BLaER1 (cell line): Measurements from ENCODE around the gene C10orf88.
"Not testable (repeated sequence)": the region's sequence is repeated elsewhere in the genome, so short reads cannot be mapped to it uniquely, and the experiment has no call there.

ENCODE experiments used
- H3K27ac ChIP-seq: shearing (Covaris generic); formaldehyde crosslinking; 2 replicates; pipeline ENCODE4 v1.8.1; 2022
- H3K27me3 ChIP-seq: shearing (Covaris generic); formaldehyde crosslinking; 2 replicates; pipeline ENCODE4 v1.8.1; 2022
- H3K36me3 ChIP-seq: shearing (Covaris generic); formaldehyde crosslinking; 2 replicates; pipeline ENCODE4 v1.8.1; 2022
- H3K4me1 ChIP-seq: shearing (Covaris generic); formaldehyde crosslinking; 2 replicates; pipeline ENCODE4 v1.8.1; 2022
- H3K4me2 ChIP-seq: shearing (Covaris generic); formaldehyde crosslinking; 2 replicates; pipeline ENCODE4 v1.8.1; 2022
- H3K4me3 ChIP-seq: shearing (Covaris generic); formaldehyde crosslinking; 2 replicates; pipeline ENCODE4 v1.8.1; 2022
- H3K9ac ChIP-seq: shearing (Covaris generic); formaldehyde crosslinking; 2 replicates; pipeline ENCODE4 v1.8.1; 2022
- H3K9me3 ChIP-seq: shearing (Covaris generic); formaldehyde crosslinking; 2 replicates; pipeline ENCODE4 v1.8.1; 2022
- H4K20me1 ChIP-seq: shearing (Covaris generic); formaldehyde crosslinking; 2 replicates; pipeline ENCODE4 v1.8.1; 2022
- Cebpa-rat ChIP-seq: shearing (Covaris generic); IDR thresholded peaks from 2 replicates; pipeline ENCODE4 v1.8.1; 2022

Gene C10orf88

GRCh38 chr10:122931088-122931906 is 22.7 kb downstream of the C10orf88 start:
- no peak overlapping the region for H3K9ac ChIP-seq
- H3K4me3 ChIP-seq: no peak overlapping the region
- H3K4me2 ChIP-seq: no peak overlapping the region
- H3K27me3 ChIP-seq: no peaks in the 10 kb centered on the region
- H4K20me1 ChIP-seq: no peaks in the 10 kb centered on the region
- H3K36me3 ChIP-seq: peaks cover 43% of the 10 kb centered on the region
- no peak for TF ChIP-seq Cebpa-rat
- no peak overlapping the region for H3K27ac ChIP-seq
- peaks cover 10% of the 10 kb centered on the region for H3K9me3 ChIP-seq
- no peaks in the 10 kb centered on the region for H3K4me1 ChIP-seq

GRCh38 chr10:122930140-122930539 is 23.9 kb downstream of the C10orf88 start:
- Histone ChIP-seq H3K4me3 (no peak overlapping the region), H3K9ac (no peak overlapping the region), H4K20me1 (no peaks in the 10 kb centered on the region), H3K27ac (no peak overlapping the region), H3K4me1 (no peaks in the 10 kb centered on the region), H3K36me3 (peaks cover 38% of the 10 kb centered on the region), H3K9me3 (peaks cover 4% of the 10 kb centered on the region; the same call in 1 of the 2 replicates), H3K27me3 (no peaks in the 10 kb centered on the region), H3K4me2 (no peak overlapping the region)
- TF ChIP-seq Cebpa-rat: no peak

DNA sequence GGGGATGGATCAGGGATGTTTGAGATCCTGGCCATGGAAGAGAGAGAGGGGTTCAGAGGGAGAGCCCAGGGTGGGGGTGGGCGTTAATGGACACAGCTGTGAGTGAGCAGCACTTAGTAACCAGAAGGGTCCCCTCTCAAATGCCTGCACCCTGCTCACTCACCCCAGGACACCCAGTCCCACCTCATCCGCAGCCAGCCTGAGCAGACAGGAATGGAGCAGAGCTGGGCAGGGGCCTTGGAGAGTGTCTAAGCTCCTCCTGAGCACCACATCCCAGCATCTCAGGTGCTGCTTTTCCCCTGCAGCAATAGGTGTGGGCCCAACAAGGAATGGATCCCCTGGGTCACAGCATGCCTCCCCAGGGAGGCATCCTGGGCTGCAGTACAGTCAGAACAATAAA is 38.3 kb downstream of the C10orf88 start:
- no peaks in the 10 kb centered on the region for H3K9me3 ChIP-seq

DNA sequence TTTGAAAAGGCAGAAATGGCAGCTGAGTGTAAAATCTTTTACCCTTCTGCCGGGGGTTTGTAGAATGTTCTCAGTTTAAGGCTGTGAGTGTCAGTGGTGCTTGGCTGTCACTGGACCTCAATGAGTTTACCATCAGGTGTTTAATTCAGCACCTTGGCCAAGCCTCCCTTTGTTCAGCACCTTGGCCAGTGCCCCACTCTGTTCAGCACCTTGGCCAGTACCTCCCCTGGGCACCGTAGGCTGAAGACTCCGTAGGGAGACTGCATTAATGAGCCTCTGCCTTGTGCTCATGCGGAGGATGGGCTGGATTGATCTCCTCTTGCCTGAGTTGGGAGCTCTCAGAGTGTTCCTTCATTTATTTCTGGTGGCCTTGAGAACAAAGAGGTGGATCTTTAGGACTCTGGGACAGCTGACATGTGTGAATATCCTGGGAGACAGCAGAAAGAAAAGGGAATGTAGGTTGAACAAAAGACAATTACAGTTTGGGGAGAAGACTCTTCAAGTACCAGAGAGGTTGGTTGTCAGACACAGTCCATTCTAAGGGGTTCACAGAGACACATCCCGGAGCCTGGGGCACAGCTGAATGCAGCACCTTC is 42.0 kb downstream of the C10orf88 start:
- Histone ChIP-seq H3K27ac (no peak overlapping the region), H3K36me3 (no peaks in the 10 kb centered on the region), H3K27me3 (no peaks in the 10 kb centered on the region), H3K9ac (no peak overlapping the region), H3K9me3 (no peaks in the 10 kb centered on the region), H4K20me1 (0 out of 2 replicates have a peak, but pooled peaks cover 4% of the 10 kb centered on the region), H3K4me3 (no peak overlapping the region), H3K4me2 (no peak overlapping the region), H3K4me1 (no peaks in the 10 kb centered on the region)
- TF ChIP-seq Cebpa-rat: no peak

More for the DNA sequence above, 38.3 kb downstream of the C10orf88 start:
- H3K4me3 ChIP-seq: no peak overlapping the region
- H3K9ac ChIP-seq: no peak overlapping the region
- H3K27me3 ChIP-seq: no peaks in the 10 kb centered on the region
- H3K27ac ChIP-seq: no peak overlapping the region
- H3K4me2 ChIP-seq: no peak overlapping the region
- H4K20me1 ChIP-seq: 0 out of 2 replicates have a peak, but pooled peaks cover 4% of the 10 kb centered on the region
- H3K36me3 ChIP-seq: no peaks in the 10 kb centered on the region
- TF ChIP-seq Cebpa-rat: no peak
- no peaks in the 10 kb centered on the region for H3K4me1 ChIP-seq

DNA sequence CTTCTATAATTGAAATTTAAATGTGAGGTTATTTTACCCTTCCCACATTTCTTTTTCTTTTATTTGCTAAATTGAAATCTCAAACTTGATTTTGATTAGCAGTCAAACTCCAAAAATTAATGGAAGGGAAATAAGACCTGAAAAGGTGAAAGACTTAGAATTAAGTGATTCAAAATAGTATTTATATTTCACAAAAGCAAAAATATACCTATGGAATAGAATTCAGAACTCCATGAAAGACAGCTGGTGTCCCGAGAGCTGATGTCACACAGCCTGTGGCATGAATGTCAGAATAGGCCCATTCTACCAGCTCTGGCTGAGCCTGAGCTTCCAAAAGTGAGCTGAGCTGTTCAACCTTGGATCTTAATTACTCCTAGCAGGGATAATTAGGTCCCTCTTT is 43.7 kb downstream of the C10orf88 start, which contains the start of gene FAM24A:
Gene FAM24A (plus strand): TSS at position 301 of the 400 bp plus-strand sequence. CDS start 1,025 bp downstream, outside the sequence.
- no peak for TF ChIP-seq Cebpa-rat
- no peaks in the 10 kb centered on the region for H3K9me3 ChIP-seq
- no peak within 1 kb of the TSS for H3K4me3 ChIP-seq
- no peaks in the 10 kb centered on the region for H3K36me3 ChIP-seq
- no peaks in the 10 kb centered on the region for H3K4me1 ChIP-seq
- no peak within 1 kb of the TSS for H3K4me2 ChIP-seq
- 0 out of 2 replicates have a peak, but pooled peaks cover 4% of the 10 kb centered on the region for H4K20me1 ChIP-seq
- H3K9ac ChIP-seq: no peak within 1 kb of the TSS
- H3K27me3 ChIP-seq: no peaks in the 10 kb centered on the region
- no peak within 1 kb of the TSS for H3K27ac ChIP-seq

DNA sequence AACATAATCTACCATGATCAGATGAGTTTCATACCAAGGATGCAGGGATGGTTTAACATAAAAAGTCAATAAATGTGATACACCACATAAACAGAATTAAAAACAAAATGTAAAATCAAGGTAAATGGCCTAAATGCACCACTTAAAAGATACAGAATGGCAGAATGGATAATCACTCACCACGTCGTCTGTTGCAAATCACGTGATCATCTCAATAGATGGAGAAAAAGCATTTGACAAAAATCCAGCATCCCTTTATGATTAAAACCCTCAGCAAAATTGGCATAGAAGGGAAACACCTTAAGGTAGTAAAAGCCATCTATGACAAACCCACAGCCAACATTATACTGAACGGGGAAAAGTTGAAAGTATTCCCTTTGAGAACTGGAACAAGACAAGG is 50.2 kb downstream of the C10orf88 start:
- not testable (repeated sequence) for H4K20me1 ChIP-seq, H3K4me2 ChIP-seq, H3K9me3 ChIP-seq, H3K36me3 ChIP-seq, H3K27ac ChIP-seq, H3K9ac ChIP-seq, H3K4me3 ChIP-seq, H3K4me1 ChIP-seq, H3K27me3 ChIP-seq

DNA sequence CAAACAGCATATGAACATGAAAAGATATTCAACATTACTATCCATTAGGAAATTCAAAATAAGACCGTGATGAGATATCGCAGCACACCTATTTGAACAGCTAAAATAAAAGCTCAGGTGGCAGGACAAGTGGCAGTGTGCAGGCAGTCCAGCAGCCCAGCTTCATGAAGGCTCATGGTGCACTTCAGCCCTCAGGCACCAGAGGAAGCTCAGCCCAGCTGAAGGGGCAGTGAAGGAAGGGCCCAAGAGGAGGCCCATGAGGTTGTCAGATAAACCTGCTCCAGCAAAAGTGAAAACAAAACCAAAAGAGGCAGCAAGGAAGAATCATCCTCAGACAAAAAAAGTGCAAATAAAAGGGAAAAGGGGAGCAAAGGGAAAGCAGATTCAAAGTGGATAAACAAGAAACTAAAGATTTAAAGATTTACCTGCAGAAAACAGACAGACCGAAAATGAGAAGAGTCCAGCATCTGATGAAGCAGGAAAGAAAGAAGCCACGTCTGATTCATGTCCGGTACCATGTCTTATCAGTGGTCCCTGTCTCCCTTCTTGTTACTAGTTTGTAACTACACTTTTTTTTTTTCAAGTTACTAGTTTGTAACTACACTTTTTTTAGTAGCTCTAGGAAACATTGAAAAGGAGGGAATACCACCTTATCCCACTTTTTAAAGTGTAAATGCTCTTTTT is 59.6 kb downstream of the C10orf88 start:
- no peak for TF ChIP-seq Cebpa-rat
- no peak overlapping the region for H3K4me3 ChIP-seq

GRCh38 chr10:122884166-122884565 is 69.9 kb downstream of the C10orf88 start:
- Histone ChIP-seq H3K4me2 (no peak overlapping the region), H3K9me3 (peaks cover 9% of the 10 kb centered on the region), H3K9ac (no peak overlapping the region), H3K4me3 (no peak overlapping the region), H3K4me1 (no peaks in the 10 kb centered on the region), H3K27ac (no peak overlapping the region), H3K27me3 (no peaks in the 10 kb centered on the region), H3K36me3 (no peaks in the 10 kb centered on the region), H4K20me1 (no peaks in the 10 kb centered on the region)
- TF ChIP-seq Cebpa-rat: no peak

More for the DNA sequence above, 59.6 kb downstream of the C10orf88 start:
- Histone ChIP-seq H4K20me1 (no peaks in the 10 kb centered on the region), H3K27me3 (no peaks in the 10 kb centered on the region), H3K36me3 (no peaks in the 10 kb centered on the region), H3K4me2 (no peak overlapping the region), H3K9ac (no peak overlapping the region), H3K9me3 (no peaks in the 10 kb centered on the region), H3K4me1 (no peaks in the 10 kb centered on the region), H3K27ac (no peak overlapping the region)

DNA sequence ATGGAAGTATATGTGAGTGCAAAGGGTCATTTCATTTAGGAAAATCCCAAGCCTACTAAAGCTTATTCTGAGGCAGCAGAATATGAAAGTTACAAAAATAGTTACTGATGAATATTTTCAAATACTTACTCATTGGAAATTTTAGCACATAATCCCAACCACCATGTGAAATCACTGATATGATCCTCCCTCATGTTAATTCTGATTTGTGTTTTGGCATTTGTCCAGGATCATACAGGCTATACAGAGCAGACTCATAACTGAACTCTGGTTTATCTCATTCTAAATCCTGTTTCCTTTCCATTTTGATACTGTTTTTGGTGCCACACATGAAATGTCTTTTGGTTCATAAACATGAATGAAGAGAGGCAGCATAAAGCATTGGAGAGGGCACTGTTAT is 71.3 kb downstream of the C10orf88 start:
- no peak overlapping the region for H3K27ac ChIP-seq
- no peaks in the 10 kb centered on the region for H4K20me1 ChIP-seq
- no peaks in the 10 kb centered on the region for H3K36me3 ChIP-seq
- H3K4me1 ChIP-seq: no peaks in the 10 kb centered on the region
- H3K27me3 ChIP-seq: no peaks in the 10 kb centered on the region
- no peak overlapping the region for H3K4me2 ChIP-seq
- peaks cover 10% of the 10 kb centered on the region for H3K9me3 ChIP-seq
- no peak for TF ChIP-seq Cebpa-rat
- no peak overlapping the region for H3K4me3 ChIP-seq
- H3K9ac ChIP-seq: no peak overlapping the region
